Measurements from ENCODE around the gene SLC35F3. TPM values are rescaled to one million over a fixed set of nuclear protein-coding genes. Genes with fewer than 3 reads are reported as not detected.

The SLC35F3 gene
- polyA plus RNA-seq, 1 donor from 2014 or later = 13.9 TPM

- Histone ChIP-seq H3K36me3 (ENCODE audit: insufficient read depth, low read length) (no peaks in the 10 kb centered on the region), H3K4me2 (ENCODE audit: low read length) (no peak overlapping the region), H3K4me3 (ENCODE audit: low read length) (no peak overlapping the region), H3K27ac (ENCODE audit: low read length) (no peak overlapping the region), H2AFZ (ENCODE audit: low read depth, low read length) (no peak overlapping the region), H3K9me3 (ENCODE audit: low read length) (peaks cover 11% of the 10 kb centered on the region), H3F3A (ENCODE audit: insufficient read depth, low read length, poor library complexity, severe bottlenecking) (no peaks in the 10 kb centered on the region), H3K79me2 (replicated peaks; ENCODE audit: insufficient read depth, low read length) (no peaks in the 10 kb centered on the region), H3K9ac (ENCODE audit: low read length) (no peak overlapping the region), H4K20me1 (ENCODE audit: insufficient read depth) (no peaks in the 10 kb centered on the region), H3K27me3 (ENCODE audit: insufficient read depth, low read depth, low read length) (no peaks in the 10 kb centered on the region), H3K9me2 (ENCODE audit: insufficient read depth, low read length) (no peaks in the 10 kb centered on the region)
- TF ChIP-seq SMC3 (conservative IDR thresholded peaks at IDR 0.05; ENCODE audit: poor library complexity) = no peak
- TF ChIP-seq TAF1 (IDR thresholded peaks at IDR 0.05; ENCODE audit: low read depth) = no peak
- TF ChIP-seq MXI1 (conservative IDR thresholded peaks at IDR 0.05; ENCODE audit: poor library complexity, severe bottlenecking) = no peak
- TF ChIP-seq CTCF (IDR thresholded peaks at IDR 0.05; ENCODE audit: poor library complexity, severe bottlenecking) = no peak
- no peak for TF ChIP-seq EP300 (conservative IDR thresholded peaks at IDR 0.05; ENCODE audit: poor library complexity, severe bottlenecking)
- TF ChIP-seq POLR2AphosphoS5 (IDR thresholded peaks at IDR 0.05) = no peak
- no peak for TF ChIP-seq RAD21 (conservative IDR thresholded peaks at IDR 0.05)
- no peak for TF ChIP-seq REST (IDR thresholded peaks at IDR 0.05; ENCODE audit: borderline replicate concordance)
- TF ChIP-seq EZH2 (IDR thresholded peaks at IDR 0.05; ENCODE audit: borderline replicate concordance, insufficient read depth, low read length, poor library complexity, severe bottlenecking) = no peak
Observed at GRCh38 chr1:234294109-234294817, 389.8 kb downstream of the SLC35F3 start.

- no peak overlapping the region for H3K4me2 ChIP-seq (ENCODE audit: low read length)
- no peak overlapping the region for H3K27ac ChIP-seq (ENCODE audit: low read length)
- peaks cover 11% of the 10 kb centered on the region for H3K9me3 ChIP-seq (ENCODE audit: low read length)
Observed at GRCh38 chr1:234295068-234295467, 390.6 kb downstream of the SLC35F3 start.

More at GRCh38 chr1:234295068-234295467, 390.6 kb downstream of the SLC35F3 start:
- H3K9ac ChIP-seq (ENCODE audit: low read length) = no peak overlapping the region
- H3K27me3 ChIP-seq (ENCODE audit: insufficient read depth, low read depth, low read length) = no peaks in the 10 kb centered on the region
- H4K20me1 ChIP-seq (ENCODE audit: insufficient read depth) = no peaks in the 10 kb centered on the region
- no peaks in the 10 kb centered on the region for H3K79me2 ChIP-seq (replicated peaks; ENCODE audit: insufficient read depth, low read length)
- no peaks in the 10 kb centered on the region for H3K36me3 ChIP-seq (ENCODE audit: insufficient read depth, low read length)
- no peak overlapping the region for H2AFZ ChIP-seq (ENCODE audit: low read depth, low read length)
- TF ChIP-seq TAF1 (IDR thresholded peaks at IDR 0.05; ENCODE audit: low read depth) (no peak), POLR2AphosphoS5 (IDR thresholded peaks at IDR 0.05) (no peak), MXI1 (conservative IDR thresholded peaks at IDR 0.05; ENCODE audit: poor library complexity, severe bottlenecking) (no peak)
- no peak overlapping the region for H3K4me3 ChIP-seq (ENCODE audit: low read length)
- H3F3A ChIP-seq (ENCODE audit: insufficient read depth, low read length, poor library complexity, severe bottlenecking) = no peaks in the 10 kb centered on the region
- H3K9me2 ChIP-seq (ENCODE audit: insufficient read depth, low read length) = no peaks in the 10 kb centered on the region
